Mucosa of stomach (tissue), 1 donor: ENCODE measurements around the gene PODNL1.
"Not testable (repeated sequence)": the region's sequence is repeated elsewhere in the genome, so short reads cannot be mapped to it uniquely, and the experiment has no call there.

Experiments used
- H3K27me3 ChIP-seq: one replicate; pipeline ENCODE4 v1.7.0; 2013; ENCODE audit warnings: mild to moderate bottlenecking, low read length; ENCODE audit not compliant: control insufficient read depth, insufficient read depth
- H3K36me3 ChIP-seq: one replicate; pipeline ENCODE4 v1.7.0; 2013; ENCODE audit warnings: low read length; ENCODE audit not compliant: control insufficient read depth, insufficient read depth
- H3K4me1 ChIP-seq: one replicate; pipeline ENCODE4 v1.7.0; 2013; ENCODE audit warnings: mild to moderate bottlenecking, low read length; ENCODE audit not compliant: control insufficient read depth, insufficient read depth
- H3K4me3 ChIP-seq: one replicate; pipeline ENCODE4 v1.7.0; 2013; ENCODE audit warnings: low read length
- H3K9ac ChIP-seq: one replicate; pipeline ENCODE4 v1.7.0; 2013; ENCODE audit warnings: mild to moderate bottlenecking, low read length, moderate library complexity
- H3K9me3 ChIP-seq: one replicate; pipeline ENCODE4 v1.7.0; 2013; ENCODE audit warnings: mild to moderate bottlenecking, low read length, moderate library complexity; ENCODE audit not compliant: control insufficient read depth
- donor health status: Pancreatic carcinoma.

The PODNL1 gene

DNA sequence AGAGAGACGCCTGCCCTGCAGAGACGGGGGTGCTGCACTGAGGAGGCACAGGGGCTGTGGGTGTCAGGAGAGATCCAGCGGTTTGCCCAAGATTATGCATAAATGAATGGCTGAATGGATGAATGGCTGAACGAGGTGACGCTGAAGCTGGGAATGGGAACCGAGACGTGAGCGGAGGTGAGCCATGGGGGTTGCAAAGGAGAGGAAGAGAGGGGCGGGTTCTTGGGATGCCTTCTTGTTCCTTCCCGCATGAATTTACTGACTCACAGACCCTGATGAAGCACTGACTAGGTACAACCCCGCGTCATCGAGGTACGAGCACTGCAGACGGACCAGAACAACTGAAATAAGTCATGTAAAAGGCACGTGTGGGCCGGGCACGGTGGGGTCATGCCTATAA, 30.8 kb upstream of the PODNL1 start:
- no peaks in the 10 kb centered on the region for H3K36me3 ChIP-seq
- H3K9ac ChIP-seq: no peak overlapping the region
- H3K9me3 ChIP-seq: no peaks in the 10 kb centered on the region
- H3K27me3 ChIP-seq: no peaks in the 10 kb centered on the region
- no peaks in the 10 kb centered on the region for H3K4me1 ChIP-seq
- no peak overlapping the region for H3K4me3 ChIP-seq

DNA sequence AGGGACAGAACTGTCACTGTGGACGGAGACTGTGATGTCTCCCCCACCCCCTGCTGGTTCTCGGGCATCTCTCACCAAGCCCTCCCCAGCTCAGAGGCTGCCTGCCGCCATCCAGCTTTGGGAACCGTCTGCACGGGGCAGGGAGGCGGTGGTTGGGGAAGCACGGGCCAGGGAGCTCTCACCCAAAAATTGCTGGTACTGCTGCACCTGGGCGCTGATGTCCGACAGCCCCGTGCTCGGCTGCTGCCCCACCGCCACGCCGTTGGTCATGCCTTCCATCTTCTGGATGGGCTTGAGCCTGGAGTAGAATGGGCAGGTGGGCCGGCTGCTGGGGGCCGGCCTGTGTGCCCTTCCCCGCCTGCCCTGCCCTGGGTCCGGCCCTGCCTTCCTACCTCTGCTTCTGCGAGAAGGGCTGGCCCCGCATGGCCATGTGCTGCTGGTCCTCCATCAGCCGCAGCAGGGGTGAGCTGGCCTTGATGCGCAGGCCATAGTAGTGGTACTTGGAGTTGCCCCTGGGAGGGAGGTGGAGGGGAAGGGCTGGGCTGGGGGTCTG, 30.2 kb upstream of the PODNL1 start:
- no peaks in the 10 kb centered on the region for H3K4me1 ChIP-seq
- no peak overlapping the region for H3K9ac ChIP-seq
- no peaks in the 10 kb centered on the region for H3K9me3 ChIP-seq
- H3K4me3 ChIP-seq: no peak overlapping the region
- H3K36me3 ChIP-seq: no peaks in the 10 kb centered on the region
- no peaks in the 10 kb centered on the region for H3K27me3 ChIP-seq

- H3K4me3 ChIP-seq, H3K9ac ChIP-seq, H3K4me1 ChIP-seq, H3K9me3 ChIP-seq, H3K27me3 ChIP-seq, H3K36me3 ChIP-seq: not testable (repeated sequence)
Observed at GRCh38 chr19:13967206-13967605, 29.0 kb upstream of the PODNL1 start.

GRCh38 chr19:13966684-13967128, 28.5 kb upstream of the PODNL1 start:
- no peaks in the 10 kb centered on the region for H3K27me3 ChIP-seq
- no peaks in the 10 kb centered on the region for H3K36me3 ChIP-seq
- no peak overlapping the region for H3K4me3 ChIP-seq
- H3K4me1 ChIP-seq: no peaks in the 10 kb centered on the region
- H3K9me3 ChIP-seq: no peaks in the 10 kb centered on the region
- H3K9ac ChIP-seq: no peak overlapping the region

DNA sequence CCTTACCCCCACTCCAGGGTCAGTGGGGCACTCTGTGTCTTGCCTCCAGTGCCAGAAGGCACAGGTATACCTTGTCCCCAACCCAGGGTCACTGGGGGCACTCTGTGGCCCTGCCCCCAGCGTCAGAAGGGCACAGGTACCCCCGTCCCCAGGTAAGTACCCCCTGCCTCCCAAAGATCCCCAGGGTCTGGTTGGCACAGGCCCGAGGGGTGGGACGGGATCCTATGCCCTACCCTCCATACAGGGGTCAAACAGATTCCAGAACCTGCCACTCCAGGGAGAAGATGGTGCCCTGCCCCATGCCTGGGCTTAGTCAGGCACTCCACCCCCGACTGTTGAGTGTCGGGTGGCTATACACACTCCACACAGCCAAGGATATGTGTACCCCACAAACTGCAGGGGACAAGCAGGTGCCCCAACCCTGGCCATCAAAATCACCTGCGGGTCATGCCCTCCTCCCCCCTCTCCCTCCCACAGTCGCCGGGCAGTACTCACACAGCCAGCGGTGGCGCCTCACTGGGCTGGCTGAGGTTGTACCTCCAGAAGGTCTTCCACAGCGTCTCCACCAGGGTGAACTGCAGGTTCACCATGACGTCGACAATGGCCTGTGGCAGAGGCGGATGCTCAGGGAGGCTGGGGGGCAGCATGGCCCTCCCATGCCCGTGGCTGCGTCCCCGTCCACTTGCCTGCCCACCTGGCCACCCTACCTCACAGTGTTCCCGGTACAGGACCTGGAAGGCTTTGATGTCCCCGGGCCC, 27.9 kb upstream of the PODNL1 start:
- no peaks in the 10 kb centered on the region for H3K36me3 ChIP-seq

GRCh38 chr19:13965377-13965896, 27.2 kb upstream of the PODNL1 start:
- Histone ChIP-seq H3K4me3 (no peak overlapping the region), H3K9ac (no peak overlapping the region), H3K4me1 (no peaks in the 10 kb centered on the region), H3K36me3 (no peaks in the 10 kb centered on the region), H3K9me3 (no peaks in the 10 kb centered on the region), H3K27me3 (no peaks in the 10 kb centered on the region)

More for the DNA sequence above, 27.9 kb upstream of the PODNL1 start:
- no peaks in the 10 kb centered on the region for H3K4me1 ChIP-seq
- no peaks in the 10 kb centered on the region for H3K27me3 ChIP-seq
- no peaks in the 10 kb centered on the region for H3K9me3 ChIP-seq
- no peak overlapping the region for H3K4me3 ChIP-seq
- no peak overlapping the region for H3K9ac ChIP-seq

- Histone ChIP-seq H3K9ac (no peak overlapping the region), H3K36me3 (no peaks in the 10 kb centered on the region), H3K9me3 (no peaks in the 10 kb centered on the region), H3K27me3 (no peaks in the 10 kb centered on the region), H3K4me3 (no peak overlapping the region), H3K4me1 (no peaks in the 10 kb centered on the region)
Observed at GRCh38 chr19:13964776-13965175, 26.6 kb upstream of the PODNL1 start.

GRCh38 chr19:13963603-13964105, 25.4 kb upstream of the PODNL1 start:
- no peak overlapping the region for H3K9ac ChIP-seq
- no peaks in the 10 kb centered on the region for H3K36me3 ChIP-seq
- H3K4me1 ChIP-seq: no peaks in the 10 kb centered on the region
- H3K9me3 ChIP-seq: no peaks in the 10 kb centered on the region
- no peaks in the 10 kb centered on the region for H3K27me3 ChIP-seq
- H3K4me3 ChIP-seq: no peak overlapping the region

- Histone ChIP-seq H3K27me3 (no peaks in the 10 kb centered on the region), H3K9ac (no peak overlapping the region), H3K4me3 (no peak overlapping the region), H3K9me3 (no peaks in the 10 kb centered on the region), H3K4me1 (no peaks in the 10 kb centered on the region), H3K36me3 (peaks cover 6% of the 10 kb centered on the region)
Observed at GRCh38 chr19:13962699-13963602, 24.7 kb upstream of the PODNL1 start.

- H3K27me3 ChIP-seq: no peaks in the 10 kb centered on the region
- H3K4me3 ChIP-seq: no peak overlapping the region
- no peak overlapping the region for H3K9ac ChIP-seq
- no peaks in the 10 kb centered on the region for H3K4me1 ChIP-seq
- no peaks in the 10 kb centered on the region for H3K9me3 ChIP-seq
- H3K36me3 ChIP-seq: peaks cover 7% of the 10 kb centered on the region
Observed at GRCh38 chr19:13961826-13962698, 23.8 kb upstream of the PODNL1 start.
